ENCODE measurements around the gene TRAF6.
"Not testable (repeated sequence)": the region's sequence is repeated elsewhere in the genome, so short reads cannot be mapped to it uniquely, and the experiment has no call there.

TRAF6 gene

GRCh38 chr11:36490026-36490806 lies 19.9 kb downstream of the TRAF6 start:
- DNase-seq (ENCODE audit: low spot score): no peak
- no peak for TF ChIP-seq CTCF (IDR thresholded peaks at IDR 0.05; ENCODE audit: extremely low read depth, missing control alignments)

GRCh38 chr11:36488096-36488495 lies 22.0 kb downstream of the TRAF6 start:
- no peak for DNase-seq (ENCODE audit: low spot score)
- TF ChIP-seq CTCF (IDR thresholded peaks at IDR 0.05; ENCODE audit: extremely low read depth, missing control alignments): no peak

- no peak for TF ChIP-seq CTCF (IDR thresholded peaks at IDR 0.05; ENCODE audit: extremely low read depth, missing control alignments)
- no peak for DNase-seq (ENCODE audit: low spot score)
Observed at GRCh38 chr11:36487619-36488018, 22.5 kb downstream of the TRAF6 start.

- DNase-seq (ENCODE audit: low spot score): no peak
- TF ChIP-seq CTCF (IDR thresholded peaks at IDR 0.05; ENCODE audit: extremely low read depth, missing control alignments): no peak
Observed at GRCh38 chr11:36485298-36486002, 24.6 kb downstream of the TRAF6 start.

GRCh38 chr11:36483042-36483441 lies 27.0 kb downstream of the TRAF6 start:
- not testable (repeated sequence) for DNase-seq (ENCODE audit: low spot score)

GRCh38 chr11:36480833-36481232 lies 29.2 kb downstream of the TRAF6 start:
- DNase-seq (ENCODE audit: low spot score): no peak
- no peak for TF ChIP-seq CTCF (IDR thresholded peaks at IDR 0.05; ENCODE audit: extremely low read depth, missing control alignments)

- TF ChIP-seq CTCF (IDR thresholded peaks at IDR 0.05; ENCODE audit: extremely low read depth, missing control alignments): peak; percentile 23
- DNase-seq (ENCODE audit: low spot score): no peak
Observed at GRCh38 chr11:36478700-36479329, 31.3 kb downstream of the TRAF6 start.

Data from GM20000 (cell line).